Epithelial cell of proximal tubule (primary cell): Measurements from ENCODE around the gene ENPP1. TPM values are rescaled to one million over a fixed set of nuclear protein-coding genes. Genes with fewer than 3 reads are reported as not detected.
A peak's percentile ranks its signal among the peaks of the same experiment; 100 is the strongest.

Experiments
- DNase-seq: peaks from one replicate; pipeline ENCODE4 v3.0.0-alpha.2; 2011; ENCODE audit warnings: low read depth
- H3K4me3 ChIP-seq: 2 replicates; pipeline ENCODE4 v1.5.1; 2011; ENCODE audit warnings: low read depth, mild to moderate bottlenecking, low read length
- CTCF ChIP-seq: conservative IDR thresholded peaks from 2 replicates; pipeline ENCODE4 v1.5.1; 2012; ENCODE audit warnings: low read depth, mild to moderate bottlenecking, low read length
- total RNA-seq: library from RNA; depleted of rRNA; stranded (reverse); fragments of >200 nt; gene quantifications from 2 replicates; pipeline ENCODE4 v1.2.3, GENCODE V29; 2015

ENPP1 gene
- total RNA-seq, 1 donor from 2014 or later: 3.5 TPM

- no peak for TF ChIP-seq CTCF
- no peak overlapping the region for H3K4me3 ChIP-seq
These were observed 12.5 kb upstream of the ENPP1 start for GRCh38 chr6:131795366-131795765.

GRCh38 chr6:131802347-131802746 lies 5.5 kb upstream of the ENPP1 start:
- H3K4me3 ChIP-seq: no peak overlapping the region
- no peak for TF ChIP-seq CTCF
- no peak for DNase-seq

More at GRCh38 chr6:131795366-131795765, 12.5 kb upstream of the ENPP1 start:
- no peak for DNase-seq

- no peak for TF ChIP-seq CTCF
- DNase-seq: no peak
- H3K4me3 ChIP-seq: no peak overlapping the region
These were observed 4.6 kb upstream of the ENPP1 start for GRCh38 chr6:131803007-131803769.

- no peak overlapping the region for H3K4me3 ChIP-seq
- no peak for DNase-seq
- TF ChIP-seq CTCF: no peak
These were observed 3.7 kb upstream of the ENPP1 start for GRCh38 chr6:131804131-131804530.

- peak overlapping the region; percentile 61 for H3K4me3 ChIP-seq
- no peak for TF ChIP-seq CTCF
- no peak for DNase-seq
These were observed 538 bp upstream of the ENPP1 start for GRCh38 chr6:131807321-131807643.

- peak overlapping the region; percentile 62 for H3K4me3 ChIP-seq
- DNase-seq: no peak
- TF ChIP-seq CTCF: no peak
These were observed 845 bp downstream of the ENPP1 start for GRCh38 chr6:131808460-131809269.
